Peyer's patch (tissue), 4 donors: Measurements from ENCODE around the gene SETD2.

ENCODE experiments used
- POLR2A ChIP-seq, 2 donors: fragments of 450-650 bp; IDR thresholded peaks; one replicate each; pipeline ENCODE4 v1.5.1; 2017; ENCODE audit warnings: antibody characterized with exemption in 2 of 2, mild to moderate bottlenecking in 2 of 2, moderate library complexity in 2 of 2
- TF ChIP-seq, protein P1 (sequence below), 6 experiments: fragments of 450-650 bp in 4 of 6; fragments of 200-600 bp in 2 of 6; sonication (generic) in 1 of 6; IDR thresholded peaks; one replicate each; pipeline ENCODE4 v1.5.1; 2017 to 2019; ENCODE audit warnings: antibody characterized with exemption in 6 of 6, mild to moderate bottlenecking in 3 of 6, moderate library complexity in 1 of 6

DNA sequence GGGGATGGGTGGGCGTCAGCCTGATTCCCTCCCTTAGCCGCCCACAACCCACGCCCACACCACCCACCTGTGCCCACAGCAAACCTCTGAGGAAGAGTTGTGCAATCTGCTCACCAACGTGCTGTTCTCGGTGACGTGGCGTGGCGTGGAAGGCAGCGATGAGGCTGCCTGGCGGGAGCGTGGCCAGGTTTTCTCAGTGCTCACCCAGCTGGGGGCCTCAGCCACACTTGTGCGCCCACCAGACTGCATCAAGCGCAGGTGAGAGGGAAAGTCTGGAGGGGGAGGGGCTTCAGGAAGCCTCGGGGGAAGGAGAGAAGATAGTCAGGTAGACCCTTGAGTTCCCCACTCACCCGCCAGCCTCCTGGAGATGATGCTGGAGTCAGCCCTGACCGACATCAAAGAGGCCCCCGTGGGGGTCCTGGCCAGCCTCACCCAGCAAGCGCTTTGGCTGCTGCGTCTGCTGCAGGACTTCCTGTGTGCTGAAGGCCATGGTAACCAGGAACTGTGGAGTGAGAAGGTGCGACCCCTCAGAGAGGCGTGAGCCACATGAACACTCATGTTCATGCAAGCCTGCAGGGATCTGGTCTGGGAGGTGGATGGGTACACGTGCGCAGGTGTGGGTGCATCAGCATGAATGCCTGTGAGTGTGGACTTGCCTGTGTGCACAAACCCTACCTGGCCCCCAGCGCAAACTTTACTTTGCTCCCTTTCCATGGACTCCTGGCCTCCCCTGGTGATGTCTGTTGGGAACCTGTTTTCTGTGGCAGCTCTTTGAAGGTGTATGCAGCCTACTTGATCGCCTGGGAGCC, 162.8 kb downstream of the SETD2 start:
- TF ChIP-seq, protein P1, sequence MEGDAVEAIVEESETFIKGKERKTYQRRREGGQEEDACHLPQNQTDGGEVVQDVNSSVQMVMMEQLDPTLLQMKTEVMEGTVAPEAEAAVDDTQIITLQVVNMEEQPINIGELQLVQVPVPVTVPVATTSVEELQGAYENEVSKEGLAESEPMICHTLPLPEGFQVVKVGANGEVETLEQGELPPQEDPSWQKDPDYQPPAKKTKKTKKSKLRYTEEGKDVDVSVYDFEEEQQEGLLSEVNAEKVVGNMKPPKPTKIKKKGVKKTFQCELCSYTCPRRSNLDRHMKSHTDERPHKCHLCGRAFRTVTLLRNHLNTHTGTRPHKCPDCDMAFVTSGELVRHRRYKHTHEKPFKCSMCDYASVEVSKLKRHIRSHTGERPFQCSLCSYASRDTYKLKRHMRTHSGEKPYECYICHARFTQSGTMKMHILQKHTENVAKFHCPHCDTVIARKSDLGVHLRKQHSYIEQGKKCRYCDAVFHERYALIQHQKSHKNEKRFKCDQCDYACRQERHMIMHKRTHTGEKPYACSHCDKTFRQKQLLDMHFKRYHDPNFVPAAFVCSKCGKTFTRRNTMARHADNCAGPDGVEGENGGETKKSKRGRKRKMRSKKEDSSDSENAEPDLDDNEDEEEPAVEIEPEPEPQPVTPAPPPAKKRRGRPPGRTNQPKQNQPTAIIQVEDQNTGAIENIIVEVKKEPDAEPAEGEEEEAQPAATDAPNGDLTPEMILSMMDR (IDR thresholded peaks at IDR 0.05): no peak
- no peak for TF ChIP-seq POLR2A (IDR thresholded peaks at IDR 0.05)
